Parathyroid adenoma (tissue), 2 donors: ENCODE measurements around the gene BCOR.

Experiments
- H2AFZ ChIP-seq: fragments of 300-600 bp; sonication (generic); one replicate; pipeline ENCODE4 v1.7.0; 2017; ENCODE audit warnings: antibody characterized with exemption, mild to moderate bottlenecking
- H3K27ac ChIP-seq: fragments of 300-600 bp; sonication (generic); one replicate; pipeline ENCODE4 v1.7.0; 2017
- H3K27me3 ChIP-seq: fragments of 300-600 bp; sonication (generic); one replicate; pipeline ENCODE4 v1.7.0; 2017; ENCODE audit warnings: low read length; ENCODE audit not compliant: control insufficient read depth, insufficient read depth
- H3K36me3 ChIP-seq: fragments of 300-600 bp; sonication (generic); one replicate; pipeline ENCODE4 v1.7.0; 2017; ENCODE audit warnings: low read length; ENCODE audit not compliant: control insufficient read depth, insufficient read depth
- H3K4me1 ChIP-seq: fragments of 300-600 bp; sonication (generic); one replicate; pipeline ENCODE4 v1.7.0; 2017; ENCODE audit warnings: control low read depth
- H3K4me2 ChIP-seq: fragments of 300-600 bp; sonication (generic); one replicate; pipeline ENCODE4 v1.7.0; 2017; ENCODE audit warnings: low read length
- H3K4me3 ChIP-seq: fragments of 300-600 bp; sonication (generic); one replicate; pipeline ENCODE4 v1.7.0; 2017; ENCODE audit warnings: low read depth, low read length
- H3K79me2 ChIP-seq: fragments of 300-600 bp; sonication (generic); one replicate; pipeline ENCODE4 v1.7.0; 2017; ENCODE audit warnings: control low read depth
- H3K9ac ChIP-seq: fragments of 300-600 bp; sonication (generic); one replicate; pipeline ENCODE4 v1.7.0; 2017; ENCODE audit warnings: mild to moderate bottlenecking
- H3K9me3 ChIP-seq: fragments of 300-600 bp; sonication (generic); one replicate; pipeline ENCODE4 v1.7.0; 2017; ENCODE audit warnings: low read length; ENCODE audit not compliant: control insufficient read depth
- TF ChIP-seq, protein P1 (sequence below): fragments of 300-600 bp; sonication (generic); IDR thresholded peaks from one replicate; pipeline ENCODE4 v1.7.0; 2017; ENCODE audit warnings: antibody characterized with exemption, mild to moderate bottlenecking
- donor health status: primary hyperparathyroidism.

The BCOR gene

DNA sequence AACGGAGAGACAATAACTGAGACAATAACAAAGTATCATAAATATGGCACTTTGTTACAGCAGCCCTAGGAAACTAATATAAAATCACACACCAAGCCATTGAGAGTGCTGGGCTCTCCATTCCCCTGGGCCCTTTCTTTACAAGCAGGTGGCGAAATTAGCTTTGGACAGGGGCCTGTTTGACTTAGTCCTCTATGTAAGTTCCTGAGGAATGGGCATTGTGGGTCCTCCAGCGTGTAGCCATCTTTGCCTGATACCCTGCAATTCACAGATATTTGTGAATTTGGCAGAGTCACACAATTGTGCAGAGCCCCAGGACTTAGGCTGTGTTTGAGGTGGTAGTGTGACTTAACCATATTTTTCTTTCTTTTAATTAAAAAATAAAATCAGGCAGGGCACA is 67.6 kb downstream of the BCOR start:
- Histone ChIP-seq H3K36me3 (no peaks in the 10 kb centered on the region), H3K4me3 (no peak overlapping the region), H2AFZ (no peak overlapping the region), H3K9ac (no peak overlapping the region), H3K9me3 (no peaks in the 10 kb centered on the region), H3K4me1 (no peaks in the 10 kb centered on the region), H3K27ac (no peak overlapping the region), H3K27me3 (no peaks in the 10 kb centered on the region), H3K4me2 (no peak overlapping the region), H3K79me2 (no peaks in the 10 kb centered on the region)
- TF ChIP-seq, protein P1, sequence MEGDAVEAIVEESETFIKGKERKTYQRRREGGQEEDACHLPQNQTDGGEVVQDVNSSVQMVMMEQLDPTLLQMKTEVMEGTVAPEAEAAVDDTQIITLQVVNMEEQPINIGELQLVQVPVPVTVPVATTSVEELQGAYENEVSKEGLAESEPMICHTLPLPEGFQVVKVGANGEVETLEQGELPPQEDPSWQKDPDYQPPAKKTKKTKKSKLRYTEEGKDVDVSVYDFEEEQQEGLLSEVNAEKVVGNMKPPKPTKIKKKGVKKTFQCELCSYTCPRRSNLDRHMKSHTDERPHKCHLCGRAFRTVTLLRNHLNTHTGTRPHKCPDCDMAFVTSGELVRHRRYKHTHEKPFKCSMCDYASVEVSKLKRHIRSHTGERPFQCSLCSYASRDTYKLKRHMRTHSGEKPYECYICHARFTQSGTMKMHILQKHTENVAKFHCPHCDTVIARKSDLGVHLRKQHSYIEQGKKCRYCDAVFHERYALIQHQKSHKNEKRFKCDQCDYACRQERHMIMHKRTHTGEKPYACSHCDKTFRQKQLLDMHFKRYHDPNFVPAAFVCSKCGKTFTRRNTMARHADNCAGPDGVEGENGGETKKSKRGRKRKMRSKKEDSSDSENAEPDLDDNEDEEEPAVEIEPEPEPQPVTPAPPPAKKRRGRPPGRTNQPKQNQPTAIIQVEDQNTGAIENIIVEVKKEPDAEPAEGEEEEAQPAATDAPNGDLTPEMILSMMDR: no peak

DNA sequence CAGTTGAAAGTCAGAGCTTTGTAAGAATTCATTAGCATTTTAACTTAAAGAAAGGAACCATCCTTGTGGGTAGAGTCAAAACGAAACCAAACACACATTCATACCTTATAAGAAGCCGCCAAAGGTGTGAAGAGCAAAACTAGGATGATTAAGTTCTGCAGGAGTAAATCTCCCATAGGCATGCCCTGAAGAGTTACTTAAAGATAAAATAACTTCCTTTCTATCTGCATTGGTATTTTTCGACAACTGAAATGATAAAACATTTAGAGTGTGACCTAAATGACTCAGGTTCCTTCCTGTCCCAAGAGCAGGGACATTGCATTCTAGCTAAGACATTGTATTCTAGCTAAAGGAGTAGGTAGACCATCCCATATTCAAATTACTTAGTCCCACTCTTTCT is 75.3 kb downstream of the BCOR start:
- no peak overlapping the region for H2AFZ ChIP-seq
- TF ChIP-seq, protein P1: no peak
- no peak overlapping the region for H3K27ac ChIP-seq
- no peaks in the 10 kb centered on the region for H3K27me3 ChIP-seq
- H3K4me3 ChIP-seq: no peak overlapping the region
- H3K9me3 ChIP-seq: no peaks in the 10 kb centered on the region
- no peaks in the 10 kb centered on the region for H3K79me2 ChIP-seq
- no peaks in the 10 kb centered on the region for H3K4me1 ChIP-seq
- no peak overlapping the region for H3K4me2 ChIP-seq
- no peak overlapping the region for H3K9ac ChIP-seq
- H3K36me3 ChIP-seq: no peaks in the 10 kb centered on the region

GRCh38 chrX:40021647-40022046 is 76.1 kb downstream of the BCOR start:
- H3K27ac ChIP-seq: no peak overlapping the region

GRCh38 chrX:40019541-40019940 is 78.2 kb downstream of the BCOR start:
- H3K36me3 ChIP-seq: no peaks in the 10 kb centered on the region
- no peaks in the 10 kb centered on the region for H3K79me2 ChIP-seq
- no peak overlapping the region for H3K4me3 ChIP-seq
- H2AFZ ChIP-seq: no peak overlapping the region
- H3K27me3 ChIP-seq: no peaks in the 10 kb centered on the region
- no peak overlapping the region for H3K27ac ChIP-seq
- no peaks in the 10 kb centered on the region for H3K4me1 ChIP-seq
- H3K4me2 ChIP-seq: no peak overlapping the region
- TF ChIP-seq, protein P1: no peak
- H3K9ac ChIP-seq: no peak overlapping the region
- H3K9me3 ChIP-seq: no peaks in the 10 kb centered on the region

More at GRCh38 chrX:40021647-40022046, 76.1 kb downstream of the BCOR start:
- TF ChIP-seq, protein P1: no peak
- Histone ChIP-seq H3K36me3 (no peaks in the 10 kb centered on the region), H3K4me3 (no peak overlapping the region), H2AFZ (no peak overlapping the region), H3K79me2 (no peaks in the 10 kb centered on the region), H3K9me3 (no peaks in the 10 kb centered on the region), H3K4me2 (no peak overlapping the region), H3K4me1 (no peaks in the 10 kb centered on the region), H3K9ac (no peak overlapping the region), H3K27me3 (no peaks in the 10 kb centered on the region)

DNA sequence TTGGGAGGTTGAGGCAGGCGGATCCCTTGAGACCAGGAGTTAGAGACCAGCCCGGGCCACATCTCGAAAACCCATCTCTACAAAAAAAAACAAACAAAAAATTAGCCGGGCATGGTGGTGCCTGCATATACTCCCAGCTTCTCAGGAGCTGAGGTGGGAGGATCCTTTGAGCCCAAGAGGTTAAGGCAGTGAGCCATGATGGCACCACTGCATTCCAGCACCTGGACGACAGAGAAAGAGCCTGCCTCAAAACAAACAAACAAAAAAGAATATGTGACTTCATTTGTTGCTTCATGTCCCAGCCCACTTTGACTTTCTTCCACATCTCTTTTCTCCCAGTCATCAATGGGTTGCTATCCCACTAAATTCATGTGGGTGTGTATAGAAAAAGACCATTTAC is 79.7 kb downstream of the BCOR start:
- H2AFZ ChIP-seq: no peak overlapping the region
- no peaks in the 10 kb centered on the region for H3K36me3 ChIP-seq
- H3K4me1 ChIP-seq: no peaks in the 10 kb centered on the region
- H3K79me2 ChIP-seq: no peaks in the 10 kb centered on the region
- no peaks in the 10 kb centered on the region for H3K27me3 ChIP-seq
- no peak overlapping the region for H3K4me3 ChIP-seq
- no peak overlapping the region for H3K4me2 ChIP-seq
- H3K27ac ChIP-seq: no peak overlapping the region
- no peaks in the 10 kb centered on the region for H3K9me3 ChIP-seq
- TF ChIP-seq, protein P1: no peak
- H3K9ac ChIP-seq: no peak overlapping the region
